Tibial artery (tissue), 4 donors: Measurements from ENCODE around the gene CELSR1.

Experiments
- DNase-seq, 2 donors: peaks; one replicate each; pipeline ENCODE4 v3.0.0-alpha.2; 2019
- H3K27ac ChIP-seq, 2 donors: fragments of 200-600 bp; sonication (generic) in 1 of 2; 1 replicate in 1 of 2; 2 replicates in 1 of 2; pipeline ENCODE4 v1.5.1; 2018 to 2019; ENCODE audit warnings: mild to moderate bottlenecking in 1 of 2
- H3K27me3 ChIP-seq, 2 donors: fragments of 200-600 bp; sonication (generic) in 1 of 2; one replicate each; pipeline versions ENCODE4 v1.5.1 to v1.6.0; 2016 to 2019
- H3K36me3 ChIP-seq, 3 donors: fragments of 200-600 bp; sonication (generic) in 2 of 3; one replicate each; pipeline ENCODE4 v1.5.1; 2016 to 2019; ENCODE audit warnings: mild to moderate bottlenecking in 2 of 3
- H3K4me1 ChIP-seq, 4 donors: fragments of 200-600 bp; sonication (generic) in 2 of 4; 1 replicate in 3 of 4; 2 replicates in 1 of 4; pipeline ENCODE4 v1.5.1; 2016 to 2019
- H3K4me3 ChIP-seq, 2 donors: fragments of 200-600 bp; sonication (generic) in 1 of 2; 1 replicate in 1 of 2; 2 replicates in 1 of 2; pipeline ENCODE4 v1.5.1; 2018 to 2019; ENCODE audit warnings: mild to moderate bottlenecking in 2 of 2
- H3K9me3 ChIP-seq, 3 donors: fragments of 200-600 bp; sonication (generic) in 1 of 3; one replicate each; pipeline ENCODE4 v1.5.1; 2016 to 2019
- intact Hi-C: fragments of 100-400 bp; cut with DNase I; formaldehyde crosslinking; loops from one replicate; pipeline ENCODE4 v1.15.0; 2023; ENCODE audit warnings: low total_unique reads
- TF ChIP-seq, protein P1 (sequence below), 2 experiments: fragments of 200-600 bp in 1 of 2; fragments of 450-650 bp in 1 of 2; IDR thresholded peaks; one replicate each; pipeline ENCODE4 v1.5.1; 2017 to 2019; ENCODE audit warnings: antibody characterized with exemption in 2 of 2, mild to moderate bottlenecking in 1 of 2, moderate library complexity in 1 of 2

CELSR1 gene

DNA sequence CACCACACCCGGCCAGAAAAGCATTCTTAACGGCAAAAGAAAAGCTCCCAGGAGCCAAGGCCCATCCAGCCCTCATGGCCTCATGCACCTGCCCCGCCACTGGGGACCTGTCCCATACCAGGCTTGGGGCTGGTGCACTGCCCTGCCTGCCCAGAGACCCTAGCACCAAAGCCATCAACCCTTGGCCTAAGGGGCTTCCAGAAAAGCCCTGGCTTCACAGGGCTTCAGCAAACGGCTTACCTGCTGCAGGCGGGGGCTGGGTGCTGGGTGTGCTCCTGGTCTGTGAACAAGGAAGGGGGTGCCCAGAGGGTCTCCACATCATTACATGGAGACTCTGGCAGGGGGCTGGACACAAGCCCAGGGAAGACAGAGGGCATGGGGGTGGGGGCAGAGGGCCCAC lies 89.5 kb downstream of the CELSR1 start:
- Histone ChIP-seq H3K27ac (no peak overlapping the region), H3K36me3 (no peaks in the 10 kb centered on the region), H3K4me1 (no peaks in the 10 kb centered on the region), H3K27me3 (peaks cover 0 to 48% of the 10 kb centered on the region in 2 donors), H3K4me3 (no peak overlapping the region), H3K9me3 (no peaks in the 10 kb centered on the region)
- TF ChIP-seq, protein P1, sequence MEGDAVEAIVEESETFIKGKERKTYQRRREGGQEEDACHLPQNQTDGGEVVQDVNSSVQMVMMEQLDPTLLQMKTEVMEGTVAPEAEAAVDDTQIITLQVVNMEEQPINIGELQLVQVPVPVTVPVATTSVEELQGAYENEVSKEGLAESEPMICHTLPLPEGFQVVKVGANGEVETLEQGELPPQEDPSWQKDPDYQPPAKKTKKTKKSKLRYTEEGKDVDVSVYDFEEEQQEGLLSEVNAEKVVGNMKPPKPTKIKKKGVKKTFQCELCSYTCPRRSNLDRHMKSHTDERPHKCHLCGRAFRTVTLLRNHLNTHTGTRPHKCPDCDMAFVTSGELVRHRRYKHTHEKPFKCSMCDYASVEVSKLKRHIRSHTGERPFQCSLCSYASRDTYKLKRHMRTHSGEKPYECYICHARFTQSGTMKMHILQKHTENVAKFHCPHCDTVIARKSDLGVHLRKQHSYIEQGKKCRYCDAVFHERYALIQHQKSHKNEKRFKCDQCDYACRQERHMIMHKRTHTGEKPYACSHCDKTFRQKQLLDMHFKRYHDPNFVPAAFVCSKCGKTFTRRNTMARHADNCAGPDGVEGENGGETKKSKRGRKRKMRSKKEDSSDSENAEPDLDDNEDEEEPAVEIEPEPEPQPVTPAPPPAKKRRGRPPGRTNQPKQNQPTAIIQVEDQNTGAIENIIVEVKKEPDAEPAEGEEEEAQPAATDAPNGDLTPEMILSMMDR (IDR thresholded peaks at IDR 0.05): no peak
- intact Hi-C loops: no loop called here
- DNase-seq: no peak

DNA sequence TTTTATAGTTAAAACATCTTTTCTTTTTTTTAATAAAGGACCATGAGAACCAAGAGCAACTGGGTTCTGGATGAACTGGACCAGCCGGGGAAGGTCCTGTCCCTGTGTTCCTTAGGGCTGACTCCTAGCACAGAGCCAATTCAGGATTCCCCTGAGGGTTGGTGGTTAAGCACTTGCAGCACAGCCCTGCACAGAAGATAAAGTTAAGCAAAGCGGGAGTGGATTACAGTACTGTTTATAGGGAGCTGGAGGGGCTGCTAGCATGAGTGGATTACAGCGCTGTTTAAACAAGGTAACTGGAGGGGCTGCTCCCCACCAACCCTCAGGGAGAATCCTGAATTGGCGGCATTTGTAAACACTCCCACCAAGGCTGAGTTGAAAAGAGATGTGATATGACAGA lies 90.6 kb downstream of the CELSR1 start:
- DNase-seq: no peak
- no peaks in the 10 kb centered on the region for H3K36me3 ChIP-seq
- H3K9me3 ChIP-seq: no peaks in the 10 kb centered on the region
- no peak overlapping the region for H3K4me3 ChIP-seq
- H3K27me3 ChIP-seq: peaks cover 0 to 39% of the 10 kb centered on the region in 2 donors
- H3K27ac ChIP-seq: no peak overlapping the region
- intact Hi-C loops: no loop called here
- no peaks in the 10 kb centered on the region for H3K4me1 ChIP-seq
- TF ChIP-seq, protein P1 (IDR thresholded peaks at IDR 0.05): no peak

DNA sequence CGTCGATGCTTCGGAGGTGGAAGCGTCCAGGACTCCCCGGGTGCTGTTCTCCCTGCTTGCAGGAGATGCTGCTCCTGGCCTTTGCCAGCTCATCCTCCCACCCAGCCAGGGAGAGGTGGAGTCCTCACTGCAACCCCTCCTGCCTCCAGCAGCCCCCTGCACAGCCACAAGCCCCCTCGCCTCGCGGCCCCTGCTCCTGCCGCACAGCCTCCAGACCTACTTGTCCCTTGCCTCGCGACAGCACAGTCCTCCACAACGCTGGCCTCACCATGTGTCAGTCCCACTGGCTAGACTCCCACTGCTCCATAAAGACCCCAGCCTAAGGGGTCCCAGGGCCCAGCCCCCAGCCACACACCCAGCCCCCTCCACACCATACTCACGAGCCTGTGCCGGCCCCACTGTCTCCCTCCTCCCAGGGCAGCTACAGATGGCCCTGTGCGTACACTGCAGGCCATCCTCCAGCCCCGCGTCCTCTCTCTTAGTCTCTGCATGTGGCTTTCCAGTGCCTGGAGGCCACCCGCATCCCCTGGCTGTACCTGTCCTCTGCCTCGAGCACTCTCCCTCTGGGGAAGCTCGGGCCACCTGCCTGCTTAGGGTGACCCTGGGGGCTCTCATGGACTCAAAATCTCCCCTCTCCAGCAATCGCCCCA lies 91.5 kb downstream of the CELSR1 start:
- TF ChIP-seq, protein P1 (IDR thresholded peaks at IDR 0.05): no peak
- intact Hi-C loops: no loop called here

GRCh38 chr22:46444390-46444854 lies 93.0 kb downstream of the CELSR1 start:
- no peak overlapping the region for H3K4me3 ChIP-seq
- no peak for DNase-seq
- H3K27ac ChIP-seq: no peak overlapping the region

More for the DNA sequence above, 91.5 kb downstream of the CELSR1 start:
- no peak overlapping the region for H3K27ac ChIP-seq
- H3K4me1 ChIP-seq: no peaks in the 10 kb centered on the region
- H3K4me3 ChIP-seq: no peak overlapping the region
- H3K27me3 ChIP-seq: peaks cover 0 to 31% of the 10 kb centered on the region in 2 donors
- DNase-seq: no peak
- H3K36me3 ChIP-seq: no peaks in the 10 kb centered on the region
- H3K9me3 ChIP-seq: no peaks in the 10 kb centered on the region

DNA sequence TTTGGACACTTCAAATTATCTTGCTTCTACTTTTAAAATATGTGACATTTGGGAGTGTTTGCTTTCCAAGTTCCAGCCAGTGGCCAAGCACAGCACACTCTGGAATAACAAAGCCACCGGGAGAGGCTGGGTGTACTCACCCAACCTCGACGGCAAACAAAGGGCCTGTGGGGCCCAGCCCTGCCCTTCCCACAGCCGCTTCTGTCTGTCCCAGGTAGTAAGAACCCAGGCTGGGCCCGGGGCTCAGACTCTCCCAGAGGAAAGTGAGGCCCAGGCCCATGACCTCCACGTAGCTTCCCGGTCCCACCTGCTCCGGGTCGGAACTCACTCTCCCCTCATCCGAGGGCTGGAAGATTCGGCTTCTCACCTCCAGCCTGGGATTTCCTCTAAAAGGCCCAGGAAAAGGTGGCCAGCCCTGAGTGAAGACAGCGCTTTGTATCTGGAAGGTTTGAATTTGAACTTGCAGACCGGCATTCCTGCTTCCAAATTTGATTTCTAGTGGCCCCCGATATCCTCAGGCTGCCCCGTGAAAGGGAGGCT lies 93.5 kb downstream of the CELSR1 start:
- no peaks in the 10 kb centered on the region for H3K4me1 ChIP-seq
- intact Hi-C loops: no loop called here
- no peak overlapping the region for H3K27ac ChIP-seq
- no peaks in the 10 kb centered on the region for H3K9me3 ChIP-seq
- H3K4me3 ChIP-seq: no peak overlapping the region
- TF ChIP-seq, protein P1 (IDR thresholded peaks at IDR 0.05): no peak
- H3K36me3 ChIP-seq: no peaks in the 10 kb centered on the region
- no peak for DNase-seq
- H3K27me3 ChIP-seq: peaks cover 0 to 28% of the 10 kb centered on the region in 2 donors

More at GRCh38 chr22:46444390-46444854, 93.0 kb downstream of the CELSR1 start:
- Histone ChIP-seq H3K36me3 (no peaks in the 10 kb centered on the region), H3K9me3 (no peaks in the 10 kb centered on the region), H3K4me1 (no peaks in the 10 kb centered on the region), H3K27me3 (peaks cover 0 to 24% of the 10 kb centered on the region in 2 donors)
- intact Hi-C loops: no loop called here
- TF ChIP-seq, protein P1 (IDR thresholded peaks at IDR 0.05): no peak
